Skin of body (tissue), 2 donors: ENCODE results near the gene ZFHX2. TPM values are rescaled to one million over a fixed set of nuclear protein-coding genes. Genes with fewer than 3 reads are reported as not detected.

Experiments used
- DNase-seq: peaks from one replicate; lab custom pipeline; 2025; lab: John Stamatoyannopoulos, UW
- total RNA-seq: library from RNA; depleted of rRNA; stranded (reverse); fragments of >200 nt; gene quantifications from one replicate; pipeline ENCODE4 v1.2.3, GENCODE V29; 2014

ZFHX2 gene
- total RNA-seq, 1 donor from 2014 or later = 0.39 TPM

DNA sequence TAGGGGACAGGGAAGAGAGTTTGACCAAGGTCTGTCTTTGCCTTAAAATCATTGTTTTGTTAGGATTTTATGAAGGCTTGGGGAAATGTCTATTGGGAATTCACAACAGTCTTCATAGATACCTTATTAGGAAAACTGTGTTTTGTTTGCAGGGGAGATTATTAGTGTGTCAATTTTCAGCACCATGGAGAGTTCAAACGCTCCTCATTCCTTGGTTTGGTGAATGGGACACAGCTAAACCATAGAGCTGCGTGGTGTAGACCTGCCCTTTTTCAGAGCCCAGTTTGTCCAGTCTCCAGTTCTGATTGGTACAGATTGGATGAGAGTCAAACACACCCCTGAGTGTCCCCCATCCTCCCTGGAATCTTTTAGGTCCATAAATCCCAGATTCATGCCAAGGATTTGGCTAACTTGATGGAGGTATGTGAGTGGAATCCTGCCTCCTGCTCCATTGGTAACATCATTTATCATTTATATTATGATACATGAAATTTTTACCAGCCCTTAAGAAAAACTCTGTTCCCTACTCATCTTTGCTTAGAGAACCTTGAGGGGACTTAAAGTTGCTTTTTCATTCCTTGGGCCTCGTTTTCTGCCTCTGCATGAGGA lies 70.1 kb downstream of the ZFHX2 start:
- no peak for DNase-seq

DNA sequence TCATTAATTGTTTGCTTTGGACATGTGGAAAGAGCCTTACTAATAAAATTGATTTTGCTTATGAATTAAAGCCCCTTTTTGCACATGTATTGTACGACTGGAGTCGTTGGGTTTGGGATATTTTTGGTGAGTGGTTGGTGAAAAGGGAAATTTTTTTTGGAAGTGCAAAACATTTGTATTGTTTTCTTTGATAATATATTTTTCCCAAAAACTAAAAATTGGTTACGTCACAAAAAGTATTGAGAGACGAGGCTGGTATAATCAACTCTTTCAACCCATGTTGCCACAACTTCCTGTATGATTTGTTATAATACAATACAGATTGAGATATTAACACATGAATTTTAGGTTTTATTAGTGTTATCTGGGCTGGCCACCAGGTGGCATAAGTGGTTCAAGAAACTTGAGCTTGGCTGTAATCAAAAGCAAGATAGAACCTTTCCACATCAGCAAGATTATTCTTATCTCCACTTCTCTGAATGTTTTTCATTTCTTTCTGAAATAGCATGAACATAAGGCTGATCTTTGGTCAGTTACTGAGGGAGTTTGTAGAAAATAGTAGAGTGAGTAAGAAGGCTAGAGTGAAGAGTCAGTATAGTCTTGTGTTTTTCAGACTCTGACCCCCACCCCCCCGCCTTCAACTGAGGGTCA lies 73.3 kb downstream of the ZFHX2 start:
- DNase-seq = peak; percentile 40

DNA sequence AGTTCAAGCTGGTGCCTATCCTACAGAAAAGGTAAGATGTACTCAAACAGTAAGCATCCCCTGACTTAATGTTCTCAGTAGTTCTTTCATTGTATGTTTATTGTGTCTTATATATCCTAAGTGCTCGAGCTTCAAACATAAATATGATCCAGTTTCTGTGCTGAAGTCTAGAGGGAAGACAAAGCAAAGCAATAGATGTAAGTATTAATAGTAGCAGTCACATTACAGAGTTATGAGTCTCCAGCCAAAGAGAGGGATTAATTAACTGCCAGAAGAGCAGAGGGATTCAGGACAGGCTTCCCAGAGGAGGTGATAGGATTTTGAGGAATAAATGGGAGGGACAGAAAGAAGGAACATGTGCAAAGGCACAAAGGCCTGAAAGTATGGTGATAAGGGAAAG lies 80.6 kb downstream of the ZFHX2 start:
- DNase-seq = no peak

Other genes with a start within 250 kb of the ZFHX2 start
- gene PPP1R3E, start 248.9 kb downstream of the ZFHX2 start, total RNA-seq = 6.0 TPM
- 18.7 TPM for gene BCL2L2, start 244.9 kb downstream of the ZFHX2 start, total RNA-seq
- 65.8 TPM for gene PABPN1, start 230.3 kb downstream of the ZFHX2 start, total RNA-seq
- 13.1 TPM for gene SLC22A17, start 198.9 kb downstream of the ZFHX2 start, total RNA-seq
- gene EFS, start 186.6 kb downstream of the ZFHX2 start, total RNA-seq = 24.1 TPM
- not detected for gene IL25, start 179.0 kb downstream of the ZFHX2 start, total RNA-seq
- gene CMTM5, start 174.7 kb downstream of the ZFHX2 start, total RNA-seq = 2.7 TPM
- gene MYH6, start 143.5 kb downstream of the ZFHX2 start, total RNA-seq = 0.30 TPM
- 84.4 TPM for gene MYH7, start 116.1 kb downstream of the ZFHX2 start, total RNA-seq
- 58.2 TPM for gene NGDN, start 82.1 kb downstream of the ZFHX2 start, total RNA-seq
- gene THTPA, start 4.5 kb upstream of the ZFHX2 start, total RNA-seq = 9.4 TPM
- 32.8 TPM for gene AP1G2, start 16.0 kb upstream of the ZFHX2 start, total RNA-seq
- gene JPH4, start 27.0 kb upstream of the ZFHX2 start, total RNA-seq = 0.39 TPM
- gene DHRS2, start 84.6 kb upstream of the ZFHX2 start, total RNA-seq = not detected